ENCODE measurements around the gene SNPH.

SNPH gene

DNA sequence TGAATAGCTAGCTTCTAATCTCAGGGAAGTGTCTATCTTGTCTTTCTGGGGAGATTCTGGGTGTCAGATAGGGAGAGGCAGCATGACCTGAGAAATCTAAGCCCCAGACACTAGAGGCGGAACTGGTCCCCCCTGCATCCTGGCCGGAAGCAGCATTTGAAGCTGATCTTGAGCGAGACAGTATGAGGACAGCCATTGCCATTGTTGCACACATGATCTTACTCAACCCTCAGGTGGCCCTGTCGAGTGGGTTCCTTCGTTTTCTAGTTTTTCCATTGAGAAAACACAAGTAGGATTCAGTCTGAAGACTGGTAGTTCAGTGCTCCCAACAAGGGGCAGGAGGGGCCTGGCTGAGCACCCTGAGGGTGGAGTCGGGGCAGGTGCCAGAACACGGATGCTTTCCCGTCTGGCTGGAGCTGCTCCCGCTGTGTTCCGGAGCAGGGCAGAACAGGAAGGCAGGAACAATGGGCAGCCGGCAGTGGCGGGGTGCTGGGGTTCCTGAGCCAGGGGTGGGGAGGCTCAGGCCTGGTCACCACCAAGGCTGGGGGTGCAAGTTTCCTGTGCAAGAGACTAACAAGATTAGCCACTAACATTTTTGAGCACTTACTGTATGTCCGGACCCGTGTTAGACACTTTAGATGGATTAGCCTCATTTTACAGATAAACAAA, 70.7 kb downstream of the SNPH start:
- H3F3A ChIP-seq (ENCODE audit: insufficient read depth, low read length) = no peaks in the 10 kb centered on the region
- H3K9me2 ChIP-seq (replicated peaks; ENCODE audit: insufficient read depth, low read length) = no peaks in the 10 kb centered on the region
- no peak overlapping the region for H2AFZ ChIP-seq (ENCODE audit: low read length)
- H3K4me1 ChIP-seq (ENCODE audit: low read length) = no peaks in the 10 kb centered on the region
- no peaks in the 10 kb centered on the region; the same call in 1 of the 2 replicates for H4K20me1 ChIP-seq (ENCODE audit: insufficient read depth, low read length)
- DNase-seq = no peak
- H3K4me2 ChIP-seq (ENCODE audit: low read depth, low read length) = no peak overlapping the region
- H3K9me3 ChIP-seq (replicated peaks; ENCODE audit: insufficient read depth, low read length) = no peaks in the 10 kb centered on the region
- TF ChIP-seq, protein P1, sequence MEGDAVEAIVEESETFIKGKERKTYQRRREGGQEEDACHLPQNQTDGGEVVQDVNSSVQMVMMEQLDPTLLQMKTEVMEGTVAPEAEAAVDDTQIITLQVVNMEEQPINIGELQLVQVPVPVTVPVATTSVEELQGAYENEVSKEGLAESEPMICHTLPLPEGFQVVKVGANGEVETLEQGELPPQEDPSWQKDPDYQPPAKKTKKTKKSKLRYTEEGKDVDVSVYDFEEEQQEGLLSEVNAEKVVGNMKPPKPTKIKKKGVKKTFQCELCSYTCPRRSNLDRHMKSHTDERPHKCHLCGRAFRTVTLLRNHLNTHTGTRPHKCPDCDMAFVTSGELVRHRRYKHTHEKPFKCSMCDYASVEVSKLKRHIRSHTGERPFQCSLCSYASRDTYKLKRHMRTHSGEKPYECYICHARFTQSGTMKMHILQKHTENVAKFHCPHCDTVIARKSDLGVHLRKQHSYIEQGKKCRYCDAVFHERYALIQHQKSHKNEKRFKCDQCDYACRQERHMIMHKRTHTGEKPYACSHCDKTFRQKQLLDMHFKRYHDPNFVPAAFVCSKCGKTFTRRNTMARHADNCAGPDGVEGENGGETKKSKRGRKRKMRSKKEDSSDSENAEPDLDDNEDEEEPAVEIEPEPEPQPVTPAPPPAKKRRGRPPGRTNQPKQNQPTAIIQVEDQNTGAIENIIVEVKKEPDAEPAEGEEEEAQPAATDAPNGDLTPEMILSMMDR (IDR thresholded peaks at IDR 0.05; ENCODE audit: low read length) = no peak
- TF ChIP-seq EZH2 (optimal IDR thresholded peaks at IDR 0.05; ENCODE audit: low read depth, low read length) (no peak), EZH2phosphoT487 (IDR thresholded peaks at IDR 0.05; ENCODE audit: low read length) (no peak)
- no peak overlapping the region for H3K4me3 ChIP-seq (ENCODE audit: low read length)
- no peaks in the 10 kb centered on the region for H3K27me3 ChIP-seq (replicated peaks; ENCODE audit: insufficient read depth, low read length)
- no peak overlapping the region for H3K9ac ChIP-seq (ENCODE audit: low read length)
- H3K27ac ChIP-seq (ENCODE audit: low read length) = no peak overlapping the region
- 0 out of 2 replicates have a peak, but pooled peaks cover 4% of the 10 kb centered on the region for H3K79me2 ChIP-seq (ENCODE audit: low read length)
- no peaks in the 10 kb centered on the region for H3K36me3 ChIP-seq (replicated peaks; ENCODE audit: insufficient read depth, low read length)

DNA sequence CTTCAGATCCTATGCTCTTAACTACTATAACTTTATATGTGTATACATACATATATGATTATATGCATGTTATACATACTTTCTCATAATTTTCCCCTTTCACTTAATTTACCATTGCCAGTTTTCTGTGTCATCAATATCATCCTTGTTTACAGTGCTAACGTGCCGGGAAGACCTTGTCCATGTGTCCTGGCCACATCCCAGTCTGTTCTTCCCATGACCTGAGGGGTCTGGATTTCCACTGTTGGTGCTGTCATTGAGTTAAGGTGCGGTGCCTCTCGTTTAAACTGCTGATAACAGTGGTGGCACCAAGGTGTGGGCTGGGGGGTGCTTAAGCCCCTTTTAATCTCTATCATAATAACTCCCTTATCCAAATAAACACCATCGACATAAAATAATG, 71.3 kb downstream of the SNPH start:
- no peaks in the 10 kb centered on the region; the same call in 1 of the 2 replicates for H4K20me1 ChIP-seq (ENCODE audit: insufficient read depth, low read length)
- TF ChIP-seq EZH2phosphoT487 (IDR thresholded peaks at IDR 0.05; ENCODE audit: low read length) = no peak
- no peak for TF ChIP-seq EZH2 (optimal IDR thresholded peaks at IDR 0.05; ENCODE audit: low read depth, low read length)
- TF ChIP-seq, protein P1 (IDR thresholded peaks at IDR 0.05; ENCODE audit: low read length) = no peak
- H3K36me3 ChIP-seq (replicated peaks; ENCODE audit: insufficient read depth, low read length) = no peaks in the 10 kb centered on the region
- H3K27me3 ChIP-seq (replicated peaks; ENCODE audit: insufficient read depth, low read length) = no peaks in the 10 kb centered on the region
- H3K9me3 ChIP-seq (replicated peaks; ENCODE audit: insufficient read depth, low read length) = no peaks in the 10 kb centered on the region
- H3K79me2 ChIP-seq (ENCODE audit: low read length) = no peaks in the 10 kb centered on the region
- H3F3A ChIP-seq (ENCODE audit: insufficient read depth, low read length) = no peaks in the 10 kb centered on the region
- H3K9ac ChIP-seq (ENCODE audit: low read length) = no peak overlapping the region
- no peak overlapping the region for H3K4me2 ChIP-seq (ENCODE audit: low read depth, low read length)
- no peak for DNase-seq
- H3K27ac ChIP-seq (ENCODE audit: low read length) = no peak overlapping the region
- H2AFZ ChIP-seq (ENCODE audit: low read length) = no peak overlapping the region
- no peaks in the 10 kb centered on the region for H3K4me1 ChIP-seq (ENCODE audit: low read length)
- H3K9me2 ChIP-seq (replicated peaks; ENCODE audit: insufficient read depth, low read length) = no peaks in the 10 kb centered on the region
- no peak overlapping the region for H3K4me3 ChIP-seq (ENCODE audit: low read length)

DNA sequence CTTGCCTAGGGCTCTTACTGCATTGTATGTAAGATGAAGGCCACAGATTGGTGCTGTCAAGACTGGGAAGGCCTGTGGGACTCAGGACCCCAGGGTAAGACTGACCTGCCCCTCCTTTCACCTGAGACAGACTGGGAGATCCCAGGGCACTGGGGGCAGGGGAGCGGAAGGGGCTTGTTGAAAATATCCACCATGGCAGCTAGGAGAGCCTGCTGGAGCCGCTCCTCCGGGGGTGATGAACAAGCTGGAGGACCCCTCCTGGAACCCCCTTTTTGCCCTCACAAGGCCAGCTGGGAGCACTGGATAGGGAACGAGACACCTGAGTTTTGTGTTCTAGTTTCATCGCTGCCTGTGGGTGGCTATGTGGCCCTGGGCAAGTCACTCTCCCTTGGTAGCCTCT, 72.0 kb downstream of the SNPH start:
- Histone ChIP-seq H4K20me1 (ENCODE audit: insufficient read depth, low read length) (no peaks in the 10 kb centered on the region; the same call in 1 of the 2 replicates), H3F3A (ENCODE audit: insufficient read depth, low read length) (no peaks in the 10 kb centered on the region), H2AFZ (ENCODE audit: low read length) (no peak overlapping the region), H3K27ac (ENCODE audit: low read length) (no peak overlapping the region), H3K4me1 (ENCODE audit: low read length) (no peaks in the 10 kb centered on the region), H3K4me2 (ENCODE audit: low read depth, low read length) (no peak overlapping the region), H3K9me2 (replicated peaks; ENCODE audit: insufficient read depth, low read length) (no peaks in the 10 kb centered on the region), H3K4me3 (ENCODE audit: low read length) (no peak overlapping the region), H3K9ac (ENCODE audit: low read length) (no peak overlapping the region), H3K9me3 (replicated peaks; ENCODE audit: insufficient read depth, low read length) (no peaks in the 10 kb centered on the region), H3K27me3 (replicated peaks; ENCODE audit: insufficient read depth, low read length) (no peaks in the 10 kb centered on the region), H3K79me2 (ENCODE audit: low read length) (no peaks in the 10 kb centered on the region), H3K36me3 (replicated peaks; ENCODE audit: insufficient read depth, low read length) (no peaks in the 10 kb centered on the region)
- no peak for TF ChIP-seq EZH2phosphoT487 (IDR thresholded peaks at IDR 0.05; ENCODE audit: low read length)
- TF ChIP-seq EZH2 (optimal IDR thresholded peaks at IDR 0.05; ENCODE audit: low read depth, low read length) = no peak
- TF ChIP-seq, protein P1 (IDR thresholded peaks at IDR 0.05; ENCODE audit: low read length) = no peak
- DNase-seq = no peak
